Epithelial cell of esophagus (primary cell): Measurements from ENCODE around the gene PTGES3L.
"Not testable (repeated sequence)": the region's sequence is repeated elsewhere in the genome, so short reads cannot be mapped to it uniquely, and the experiment has no call there.

ENCODE experiments used
- DNase-seq: peaks from one replicate; pipeline ENCODE4 v3.0.0; 2010; ENCODE audit warnings: low read depth
- H3K4me3 ChIP-seq: 2 replicates; pipeline ENCODE4 v1.5.1; 2011; ENCODE audit warnings: mild to moderate bottlenecking, low read length, control low read depth
- TF ChIP-seq, protein P1 (sequence below): IDR thresholded peaks from 2 replicates; pipeline ENCODE4 v1.5.1; 2011; ENCODE audit warnings: low read depth, mild to moderate bottlenecking, low read length, control low read depth, inconsistent platforms; ENCODE audit not compliant: insufficient read depth; ENCODE audit errors: missing control alignments

PTGES3L gene

DNA sequence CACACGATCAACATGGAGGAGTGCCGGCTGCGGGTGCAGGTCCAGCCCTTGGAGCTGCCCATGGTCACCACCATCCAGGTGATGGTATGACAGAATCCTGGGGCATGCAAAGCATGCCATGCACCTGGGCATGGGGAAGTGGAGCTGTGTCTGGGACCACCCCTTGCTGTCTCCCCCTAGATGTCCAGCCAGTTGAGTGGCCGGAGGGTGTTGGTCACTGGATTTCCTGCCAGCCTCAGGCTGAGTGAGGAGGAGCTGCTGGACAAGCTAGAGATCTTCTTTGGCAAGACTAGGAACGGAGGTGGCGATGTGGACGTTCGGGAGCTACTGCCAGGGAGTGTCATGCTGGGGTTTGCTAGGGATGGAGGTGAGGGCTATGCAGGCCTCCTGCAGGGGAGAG is 33.4 kb upstream of the PTGES3L start:
- TF ChIP-seq, protein P1, sequence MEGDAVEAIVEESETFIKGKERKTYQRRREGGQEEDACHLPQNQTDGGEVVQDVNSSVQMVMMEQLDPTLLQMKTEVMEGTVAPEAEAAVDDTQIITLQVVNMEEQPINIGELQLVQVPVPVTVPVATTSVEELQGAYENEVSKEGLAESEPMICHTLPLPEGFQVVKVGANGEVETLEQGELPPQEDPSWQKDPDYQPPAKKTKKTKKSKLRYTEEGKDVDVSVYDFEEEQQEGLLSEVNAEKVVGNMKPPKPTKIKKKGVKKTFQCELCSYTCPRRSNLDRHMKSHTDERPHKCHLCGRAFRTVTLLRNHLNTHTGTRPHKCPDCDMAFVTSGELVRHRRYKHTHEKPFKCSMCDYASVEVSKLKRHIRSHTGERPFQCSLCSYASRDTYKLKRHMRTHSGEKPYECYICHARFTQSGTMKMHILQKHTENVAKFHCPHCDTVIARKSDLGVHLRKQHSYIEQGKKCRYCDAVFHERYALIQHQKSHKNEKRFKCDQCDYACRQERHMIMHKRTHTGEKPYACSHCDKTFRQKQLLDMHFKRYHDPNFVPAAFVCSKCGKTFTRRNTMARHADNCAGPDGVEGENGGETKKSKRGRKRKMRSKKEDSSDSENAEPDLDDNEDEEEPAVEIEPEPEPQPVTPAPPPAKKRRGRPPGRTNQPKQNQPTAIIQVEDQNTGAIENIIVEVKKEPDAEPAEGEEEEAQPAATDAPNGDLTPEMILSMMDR: no peak
- DNase-seq: no peak

DNA sequence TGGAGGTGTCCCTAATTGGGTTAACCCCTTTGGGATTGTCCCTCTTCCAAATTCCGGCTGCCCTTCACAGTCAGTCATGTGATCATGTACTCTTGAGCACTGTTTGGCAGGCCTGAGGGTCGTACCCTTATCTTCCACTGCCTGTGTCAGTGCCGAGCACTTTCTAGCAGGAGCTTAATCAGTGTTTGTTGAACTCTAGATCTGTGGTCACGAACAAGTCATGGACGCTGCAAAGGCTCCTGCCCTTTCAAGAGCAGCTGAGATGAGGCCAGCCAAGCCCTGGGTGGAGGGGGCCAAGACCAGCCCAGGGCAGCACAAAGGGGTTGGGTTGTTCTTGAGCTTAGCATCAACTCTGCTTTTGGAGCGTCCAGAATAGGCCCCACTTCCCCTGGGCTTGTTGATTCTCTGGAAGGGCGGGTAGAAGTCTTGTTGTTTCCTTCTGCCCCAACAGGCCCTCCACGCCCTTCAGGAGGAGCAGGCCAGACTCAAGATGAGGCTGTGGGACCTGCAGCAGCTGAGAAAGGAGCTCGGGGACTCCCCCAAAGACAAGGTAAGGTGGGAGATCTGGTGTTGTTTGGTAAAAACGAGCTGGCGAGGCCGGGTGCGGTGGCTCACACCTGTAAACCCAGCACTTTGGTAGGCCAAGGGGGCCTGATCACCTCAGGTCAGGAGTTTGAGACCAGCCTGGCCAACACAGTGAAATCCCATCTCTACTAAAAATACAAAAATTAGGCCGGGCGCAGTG is 32.0 kb upstream of the PTGES3L start:
- H3K4me3 ChIP-seq: no peak overlapping the region
- no peak for DNase-seq
- TF ChIP-seq, protein P1: no peak

More for the DNA sequence above, 33.4 kb upstream of the PTGES3L start:
- no peak overlapping the region for H3K4me3 ChIP-seq

DNA sequence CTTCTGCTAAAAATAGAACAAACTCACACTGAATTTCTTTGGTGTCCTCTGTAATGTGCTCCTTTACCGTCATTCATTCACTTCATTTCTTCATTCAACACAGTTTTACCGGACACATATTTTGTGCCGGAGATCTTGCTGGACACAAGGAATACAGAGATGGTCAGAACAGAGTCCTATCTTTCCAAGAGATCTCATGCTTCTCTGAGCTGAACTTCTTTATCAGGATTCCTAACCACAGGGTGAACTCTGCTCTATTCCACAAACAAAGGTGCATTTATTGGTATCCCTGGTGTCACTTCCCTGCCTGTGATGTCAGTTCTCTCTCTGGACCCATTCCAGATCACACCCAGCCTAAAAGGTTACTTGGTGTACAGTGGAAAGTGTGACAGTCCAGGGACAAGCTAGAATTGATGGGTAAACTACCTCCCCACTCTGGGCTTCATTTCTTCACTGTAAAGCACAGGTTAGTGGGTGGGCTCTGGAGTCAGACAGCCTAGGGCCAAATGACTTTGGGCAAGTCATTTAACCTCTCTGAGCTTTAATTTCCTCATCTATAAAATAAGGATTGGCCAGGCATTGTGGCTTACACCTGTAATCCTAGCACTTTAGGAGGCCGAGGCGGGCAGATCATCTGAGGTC is 30.9 kb upstream of the PTGES3L start:
- DNase-seq: no peak
- TF ChIP-seq, protein P1: no peak
- no peak overlapping the region for H3K4me3 ChIP-seq

DNA sequence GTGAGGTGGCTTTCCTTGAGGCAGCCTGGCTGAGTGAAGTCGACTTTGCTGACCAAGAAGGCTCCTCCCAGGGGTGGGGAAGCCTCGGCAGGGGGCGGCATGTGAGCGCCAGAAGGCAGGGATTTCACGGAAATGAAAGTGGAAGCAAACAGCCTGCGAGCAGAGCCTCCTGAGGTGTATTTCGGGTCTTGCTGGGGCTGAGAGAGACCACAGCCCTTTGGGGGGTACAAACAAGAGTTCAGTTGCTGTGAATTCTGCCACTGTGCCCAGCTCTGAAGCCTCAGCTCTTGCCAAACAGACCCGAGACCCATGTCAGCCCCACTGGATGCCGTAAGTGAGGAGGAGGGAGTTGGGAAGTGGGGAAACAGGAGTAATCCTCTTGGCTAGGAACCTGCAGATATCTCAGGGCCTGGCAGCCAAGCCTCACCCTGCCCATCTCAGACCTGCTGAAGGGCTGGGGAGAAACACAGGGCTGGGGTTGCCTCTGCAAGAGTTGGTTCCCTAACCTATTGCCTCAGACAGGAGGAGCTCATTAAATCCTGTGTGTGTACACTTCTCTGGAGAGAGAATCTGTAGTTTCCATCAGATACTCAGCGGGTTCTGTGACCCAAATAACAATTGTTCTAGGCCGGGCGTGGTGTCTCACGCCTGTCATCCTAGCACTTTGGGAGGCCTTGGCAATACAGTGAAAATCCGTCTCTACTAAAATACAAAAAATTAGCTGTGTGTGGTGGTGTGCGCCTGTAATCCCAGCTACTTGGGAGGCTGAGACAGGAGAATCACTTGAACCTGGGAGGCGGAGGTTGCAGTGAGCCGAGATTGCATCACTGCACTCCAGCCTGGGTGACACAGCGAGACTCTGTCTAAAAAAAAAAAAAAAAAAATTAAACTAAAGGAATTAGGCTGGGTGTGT is 27.0 kb upstream of the PTGES3L start, which contains the start of gene IFI35:
IFI35 (plus strand) TSS at position 146 of the 913 bp plus-strand sequence; CDS start at position 310, 164 bp downstream.
- H3K4me3 ChIP-seq: peak within 1 kb of the TSS; percentile 53
- peak; percentile 74 for DNase-seq
- TF ChIP-seq, protein P1: peak; percentile 27

DNA sequence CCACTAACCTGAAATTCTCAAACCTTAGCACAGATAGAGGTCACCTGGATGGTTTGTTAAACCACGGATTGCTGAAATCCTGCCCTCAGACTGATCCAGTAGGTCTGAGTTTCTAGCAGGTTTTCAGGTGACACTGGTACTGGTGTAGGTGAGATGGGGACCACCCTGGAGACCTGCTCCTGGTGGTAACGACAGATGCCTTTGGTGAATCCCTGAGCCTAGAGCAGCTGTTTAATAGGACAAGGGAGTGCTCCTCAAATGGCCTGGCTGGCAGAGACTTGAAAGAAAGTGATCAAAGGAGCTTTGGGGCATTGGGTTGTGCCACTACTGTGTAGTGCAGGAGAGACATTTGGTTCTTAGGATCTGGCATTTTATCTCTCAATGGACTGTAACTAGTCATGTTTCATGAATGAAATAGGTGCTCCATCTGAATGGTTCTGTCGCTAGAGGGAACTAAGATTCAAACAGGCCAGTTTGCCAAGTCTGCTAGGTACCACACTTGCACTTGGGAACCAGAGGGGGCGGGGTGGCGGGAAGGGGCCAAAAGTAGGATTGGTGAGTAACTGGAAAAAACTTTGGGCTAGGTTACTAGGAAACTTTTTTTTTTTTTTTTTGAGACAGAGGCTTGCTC is 23.8 kb upstream of the PTGES3L start:
- no peak overlapping the region for H3K4me3 ChIP-seq
- TF ChIP-seq, protein P1: peak; percentile 36
- DNase-seq: peak; percentile 73

DNA sequence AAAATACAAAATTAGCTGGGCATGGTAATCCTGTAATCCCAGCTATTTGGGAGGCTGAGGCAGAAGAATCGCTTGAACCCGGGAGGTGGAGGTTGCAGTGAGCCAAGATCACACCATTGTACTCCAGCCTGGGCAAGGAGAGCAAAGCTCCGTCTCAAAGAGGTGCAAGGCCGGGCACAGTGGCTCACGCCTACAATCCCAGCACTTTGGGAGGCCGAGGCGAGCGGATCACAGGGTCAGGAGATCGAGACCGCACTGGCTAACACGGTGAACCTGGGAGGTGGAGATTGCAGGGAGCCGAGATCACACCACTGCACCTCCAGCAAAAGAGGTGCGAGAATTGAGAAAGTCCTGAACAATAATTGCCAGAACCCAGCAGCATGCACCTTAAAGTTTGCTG is 21.0 kb upstream of the PTGES3L start:
- DNase-seq, H3K4me3 ChIP-seq: not testable (repeated sequence)
